KBM-7 (cell line): Measurements from ENCODE around the gene ISOC2.
"Not testable (repeated sequence)": the region's sequence is repeated elsewhere in the genome, so short reads cannot be mapped to it uniquely, and the experiment has no call there.

Source experiments
- DNase-seq: peaks from one replicate; pipeline ENCODE4 v3.0.0-alpha.2; 2015
- in situ Hi-C: fragments of 300-500 bp; cut with MboI; formaldehyde crosslinking; loops from 2 replicates; pipeline ENCODE4 v1.14.3; 2020; ENCODE audit warnings: low sequenced_read_pairs, low pct_unique_long_range_greater_than_20kb, mixed read lengths

ISOC2 gene

GRCh38 chr19:55421281-55421680 is 40.2 kb downstream of the ISOC2 start:
- DNase-seq: peak; percentile 70
- in situ Hi-C loops: not testable (repeated sequence)

GRCh38 chr19:55419624-55420236 is 41.7 kb downstream of the ISOC2 start:
- no peak for DNase-seq
- in situ Hi-C loops: no loop called here

GRCh38 chr19:55419103-55419502 is 42.3 kb downstream of the ISOC2 start:
- in situ Hi-C loops: no loop called here
- no peak for DNase-seq

- in situ Hi-C loops: no loop called here
- DNase-seq: peak; percentile 78
Measured at GRCh38 chr19:55418185-55418584, 43.3 kb downstream of the ISOC2 start.

GRCh38 chr19:55410168-55410567 is 51.3 kb downstream of the ISOC2 start:
- DNase-seq: no peak
- in situ Hi-C loops: no loop called here

GRCh38 chr19:55409179-55409578 is 52.3 kb downstream of the ISOC2 start:
- DNase-seq, in situ Hi-C loops: not testable (repeated sequence)

- DNase-seq: no peak
- in situ Hi-C loops: no loop called here
Measured at GRCh38 chr19:55408533-55408872, 52.9 kb downstream of the ISOC2 start.

GRCh38 chr19:55407800-55408532 is 53.5 kb downstream of the ISOC2 start:
- in situ Hi-C loops: no loop called here
- peak; percentile 99 for DNase-seq

GRCh38 chr19:55407550-55407799 is 54.0 kb downstream of the ISOC2 start, which contains the start of gene UBE2S:
TSS of gene UBE2S (minus strand) at chr19:55407788. CDS start at chr19:55407589, 199 bp downstream.
- in situ Hi-C loops, DNase-seq: not testable (repeated sequence)

GRCh38 chr19:55406826-55407549 is 54.5 kb downstream of the ISOC2 start:
- no peak for DNase-seq
- in situ Hi-C loops: no loop called here

GRCh38 chr19:55406091-55406825 is 55.2 kb downstream of the ISOC2 start:
- in situ Hi-C loops: no loop called here

GRCh38 chr19:55405638-55406037 is 55.8 kb downstream of the ISOC2 start:
- no peak for DNase-seq
- in situ Hi-C loops: no loop called here

More at GRCh38 chr19:55406091-55406825, 55.2 kb downstream of the ISOC2 start:
- DNase-seq: no peak
